Gastrocnemius medialis (tissue), 4 donors: ENCODE data around the gene APBA2. TPM values are rescaled to one million over a fixed set of nuclear protein-coding genes. Genes with fewer than 3 reads are reported as not detected.

Experiments used
- ATAC-seq, 2 donors: fragments of 150-250 bp; one replicate each; pipeline ENCODE4 v1.9.1; 2016
- DNase-seq, 2 donors: peaks; one replicate each; pipeline ENCODE4 v3.0.0-alpha.2; 2019
- H3K27ac ChIP-seq, 4 donors: fragments of 200-600 bp; sonication (generic); 1 replicate in 1 of 4; 2 replicates in 3 of 4; pipeline ENCODE4 v1.5.1; 2016 to 2018; ENCODE audit warnings: mild to moderate bottlenecking in 2 of 4, moderate library complexity in 1 of 4
- H3K27me3 ChIP-seq, 3 donors: fragments of 200-600 bp; sonication (generic) in 2 of 3; 1 replicate in 1 of 3; 2 replicates in 2 of 3; pipeline versions ENCODE4 v1.5.1 to v1.6.0; 2016 to 2019; ENCODE audit warnings: mild to moderate bottlenecking in 1 of 3, moderate library complexity in 1 of 3
- H3K36me3 ChIP-seq, 2 donors: fragments of 200-600 bp; sonication (generic) in 1 of 2; one replicate each; pipeline ENCODE4 v1.5.1; 2017 to 2018
- H3K4me1 ChIP-seq, 2 donors: fragments of 200-600 bp; sonication (generic) in 1 of 2; one replicate each; pipeline ENCODE4 v1.5.1; 2016 to 2017; ENCODE audit warnings: mild to moderate bottlenecking in 2 of 2
- H3K4me3 ChIP-seq, 4 donors: fragments of 200-600 bp; sonication (generic) in 3 of 4; 1 replicate in 1 of 4; 2 replicates in 3 of 4; pipeline ENCODE4 v1.5.1; 2016 to 2019; ENCODE audit warnings: mild to moderate bottlenecking in 2 of 4
- H3K9me3 ChIP-seq, 3 donors: fragments of 200-600 bp; sonication (generic) in 2 of 3; 1 replicate in 1 of 3; 2 replicates in 2 of 3; pipeline ENCODE4 v1.5.1; 2016 to 2019
- POLR2A ChIP-seq, 2 donors: fragments of 450-650 bp; IDR thresholded peaks; one replicate each; pipeline ENCODE4 v1.6.1; 2017; ENCODE audit warnings: antibody characterized with exemption in 2 of 2, mild to moderate bottlenecking in 2 of 2, moderate library complexity in 2 of 2
- in situ Hi-C, 4 donors: fragments of 200-750 bp; cut with MboI; loops; one replicate each; pipeline versions ENCODE4 v1.15.0 to v1.8.0; 2017; ENCODE audit warnings: low sequenced_read_pairs in 4 of 4
- intact Hi-C: fragments of 100-400 bp; cut with DNase I; formaldehyde crosslinking; loops from one replicate; pipeline ENCODE4 v1.15.1; 2023; ENCODE audit warnings: low total_unique reads
- total RNA-seq, 4 donors: library from RNA; depleted of rRNA; stranded (reverse); fragments of >200 nt; gene quantifications; one replicate each; pipeline versions ENCODE4 v1.1.0 to v1.2.3, GENCODE V29; 2016
- TF ChIP-seq, protein P1 (sequence below), 5 experiments: fragments of 450-650 bp in 3 of 5; fragments of 200-600 bp in 2 of 5; sonication (generic) in 2 of 5; IDR thresholded peaks in 4 of 5; conservative IDR thresholded peaks in 1 of 5; 1 replicate in 4 of 5; 2 replicates in 1 of 5; pipeline ENCODE4 v1.5.1; 2016 to 2019; ENCODE audit warnings: antibody characterized with exemption in 5 of 5, mild to moderate bottlenecking in 3 of 5, moderate library complexity in 3 of 5

Gene APBA2
- total RNA-seq, 4 donors from 2014 or later = 0.19 to 0.31 TPM; not detected in 2

DNA sequence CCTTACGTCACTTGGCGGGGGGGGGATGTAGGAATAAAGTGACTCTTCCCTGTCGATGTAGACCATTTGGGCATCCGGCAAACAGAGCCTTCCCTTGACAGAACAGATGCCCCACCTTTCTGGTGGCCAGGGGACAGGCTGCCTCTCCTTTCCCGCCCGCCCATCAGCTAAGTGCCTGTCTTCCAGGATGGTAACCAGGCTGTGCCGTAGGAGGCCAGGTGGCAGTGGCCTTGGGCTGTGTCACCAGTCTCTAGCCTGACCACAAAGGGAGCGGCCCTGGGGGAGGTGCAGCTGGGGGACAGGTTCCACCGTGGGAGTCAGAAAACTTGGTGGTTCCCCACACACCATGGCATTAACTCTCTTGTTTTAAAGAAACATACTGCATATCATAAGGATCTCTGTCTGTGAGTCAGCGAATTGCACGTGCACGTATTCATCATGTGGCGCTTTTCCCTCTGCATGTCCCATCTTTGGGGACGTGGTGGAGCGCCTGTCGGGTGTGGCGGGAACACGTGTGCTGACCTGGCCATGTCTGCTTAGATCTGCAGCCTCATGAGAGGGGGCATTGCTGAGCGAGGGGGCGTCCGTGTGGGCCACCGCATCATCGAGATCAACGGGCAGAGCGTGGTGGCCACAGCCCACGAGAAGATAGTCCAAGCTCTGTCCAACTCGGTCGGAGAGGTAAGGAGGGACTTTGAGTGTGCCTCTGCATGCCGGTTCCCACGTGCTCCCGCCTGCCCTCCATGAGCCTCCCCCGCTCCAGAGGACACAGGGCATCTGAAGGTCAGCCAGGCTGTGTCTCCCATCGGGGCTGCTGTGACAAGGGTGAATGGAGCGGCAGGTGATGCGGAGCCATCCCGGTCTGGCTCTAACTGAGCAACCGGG, 227.8 kb downstream of the APBA2 start:
- H3K4me3 ChIP-seq = no peak overlapping the region
- intact Hi-C loops (no loop called here), in situ Hi-C loops (no loop called here)
- no peaks in the 10 kb centered on the region for H3K36me3 ChIP-seq
- peaks cover 7 to 19% (median 16%) of the 10 kb centered on the region in 3 donors for H3K27me3 ChIP-seq
- H3K4me1 ChIP-seq = no peaks in the 10 kb centered on the region
- H3K9me3 ChIP-seq = no peaks in the 10 kb centered on the region
- no peak overlapping the region for H3K27ac ChIP-seq
- ATAC-seq (no peak), DNase-seq (no peak)
- TF ChIP-seq POLR2A (IDR thresholded peaks at IDR 0.05) = no peak
- TF ChIP-seq, protein P1, sequence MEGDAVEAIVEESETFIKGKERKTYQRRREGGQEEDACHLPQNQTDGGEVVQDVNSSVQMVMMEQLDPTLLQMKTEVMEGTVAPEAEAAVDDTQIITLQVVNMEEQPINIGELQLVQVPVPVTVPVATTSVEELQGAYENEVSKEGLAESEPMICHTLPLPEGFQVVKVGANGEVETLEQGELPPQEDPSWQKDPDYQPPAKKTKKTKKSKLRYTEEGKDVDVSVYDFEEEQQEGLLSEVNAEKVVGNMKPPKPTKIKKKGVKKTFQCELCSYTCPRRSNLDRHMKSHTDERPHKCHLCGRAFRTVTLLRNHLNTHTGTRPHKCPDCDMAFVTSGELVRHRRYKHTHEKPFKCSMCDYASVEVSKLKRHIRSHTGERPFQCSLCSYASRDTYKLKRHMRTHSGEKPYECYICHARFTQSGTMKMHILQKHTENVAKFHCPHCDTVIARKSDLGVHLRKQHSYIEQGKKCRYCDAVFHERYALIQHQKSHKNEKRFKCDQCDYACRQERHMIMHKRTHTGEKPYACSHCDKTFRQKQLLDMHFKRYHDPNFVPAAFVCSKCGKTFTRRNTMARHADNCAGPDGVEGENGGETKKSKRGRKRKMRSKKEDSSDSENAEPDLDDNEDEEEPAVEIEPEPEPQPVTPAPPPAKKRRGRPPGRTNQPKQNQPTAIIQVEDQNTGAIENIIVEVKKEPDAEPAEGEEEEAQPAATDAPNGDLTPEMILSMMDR (IDR thresholded peaks at IDR 0.05 in 4 of 5, conservative IDR thresholded peaks at IDR 0.05 in 1 of 5) = no peak

DNA sequence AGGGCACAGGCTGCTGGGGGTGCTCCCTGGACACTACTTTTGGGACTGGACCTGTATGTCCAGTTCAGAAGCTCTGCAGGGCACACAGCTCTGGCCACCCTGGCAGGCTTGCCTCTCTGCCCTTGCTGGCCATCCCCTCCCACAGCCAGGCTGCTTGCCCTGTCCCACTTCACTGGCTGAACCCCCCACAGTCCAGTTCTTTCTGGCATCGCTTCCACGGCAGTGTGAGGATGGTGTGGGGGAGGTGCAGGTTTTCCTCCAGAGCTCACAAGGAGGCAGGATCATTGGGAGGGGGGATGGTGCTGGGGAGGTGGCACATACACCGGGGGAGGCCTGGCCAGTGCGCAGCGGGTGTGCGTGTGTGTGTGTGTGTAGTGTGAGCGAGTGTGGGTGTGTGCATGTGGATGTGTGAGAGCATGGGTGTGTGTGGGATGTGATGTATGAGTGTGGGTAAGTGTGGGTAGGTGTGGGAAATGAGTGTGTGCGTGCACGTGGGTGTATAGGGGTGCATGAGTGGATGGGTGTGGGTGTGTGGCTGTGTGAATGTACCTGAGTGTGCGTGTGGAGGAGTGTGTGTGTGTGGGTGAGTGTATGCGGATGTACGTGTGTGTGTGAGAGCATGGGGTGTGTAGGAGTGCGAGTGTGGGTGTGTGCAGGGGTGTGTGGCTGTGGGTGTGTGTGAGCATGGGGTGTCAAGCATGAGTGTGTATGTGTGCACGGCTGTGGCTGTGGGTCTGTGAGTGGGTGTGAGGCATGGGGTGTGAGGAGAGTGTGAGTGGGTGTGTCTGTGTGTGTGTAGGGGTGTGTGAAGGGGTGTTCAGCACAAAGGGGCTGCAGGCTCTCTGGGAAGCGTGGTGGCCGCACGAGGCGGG, 228.7 kb downstream of the APBA2 start:
- ATAC-seq (no peak), DNase-seq (no peak)
- Histone ChIP-seq H3K27ac (no peak overlapping the region), H3K27me3 (peaks cover 7 to 19% (median 16%) of the 10 kb centered on the region in 3 donors), H3K4me1 (no peaks in the 10 kb centered on the region), H3K36me3 (no peaks in the 10 kb centered on the region), H3K9me3 (no peaks in the 10 kb centered on the region), H3K4me3 (no peak overlapping the region)
- in situ Hi-C loops = no loop called here
- TF ChIP-seq, protein P1 (IDR thresholded peaks at IDR 0.05 in 4 of 5, conservative IDR thresholded peaks at IDR 0.05 in 1 of 5) = no peak
- TF ChIP-seq POLR2A (IDR thresholded peaks at IDR 0.05) = no peak
- intact Hi-C loops = no loop called here

DNA sequence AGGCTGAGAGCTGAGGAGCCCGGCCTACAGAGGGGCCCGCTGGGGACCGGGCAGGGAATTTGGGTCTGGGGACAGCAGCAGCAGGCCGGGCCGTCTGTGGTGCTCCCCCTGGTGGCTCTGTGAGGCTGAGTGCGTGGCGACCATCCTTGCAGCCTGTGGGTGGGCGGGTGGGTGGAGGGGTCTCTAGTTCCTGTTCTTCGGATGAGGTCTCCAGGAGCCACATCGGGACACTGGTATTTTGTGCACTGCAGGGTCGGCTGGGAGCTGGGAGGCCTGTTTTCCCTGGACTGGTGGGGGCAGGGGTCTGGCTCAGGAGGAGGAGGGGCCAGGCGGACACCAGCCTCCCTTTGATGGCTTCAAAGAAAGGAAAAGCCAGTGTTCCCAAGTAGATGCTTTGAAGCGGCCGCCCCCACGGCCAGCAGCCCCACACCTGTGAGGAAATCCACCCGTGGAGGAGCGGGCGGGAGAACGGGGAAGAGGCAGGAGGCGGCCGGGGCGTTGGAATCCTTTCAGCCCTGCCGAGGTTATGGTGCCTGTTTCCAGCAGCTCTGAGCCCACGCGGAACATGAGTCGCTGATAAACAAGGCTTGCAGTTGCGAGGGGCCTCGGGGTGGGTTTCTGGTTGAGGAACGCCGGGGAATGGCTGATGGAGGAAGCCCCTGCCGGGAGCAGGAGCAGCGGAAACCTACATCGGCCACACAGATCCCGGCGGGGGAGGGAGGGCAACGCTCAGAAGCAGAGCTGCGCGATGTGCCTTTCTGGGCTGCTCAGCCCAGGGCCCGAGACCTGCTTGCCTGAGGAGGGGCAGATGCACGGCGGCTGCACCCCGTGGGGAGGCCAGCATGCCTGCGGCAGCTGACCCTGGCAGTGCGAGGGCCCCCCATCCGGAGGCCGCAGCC, 229.6 kb downstream of the APBA2 start:
- Histone ChIP-seq H3K27ac (no peak overlapping the region), H3K27me3 (peaks cover 7 to 19% (median 16%) of the 10 kb centered on the region in 3 donors), H3K4me3 (peak overlapping the region in 1 of 4 donors; percentile 10), H3K36me3 (no peaks in the 10 kb centered on the region), H3K4me1 (no peaks in the 10 kb centered on the region), H3K9me3 (no peaks in the 10 kb centered on the region)
- ATAC-seq (no peak), DNase-seq (no peak)
- TF ChIP-seq, protein P1 (IDR thresholded peaks at IDR 0.05 in 4 of 5, conservative IDR thresholded peaks at IDR 0.05 in 1 of 5) = no peak
- TF ChIP-seq POLR2A (IDR thresholded peaks at IDR 0.05) = no peak
- in situ Hi-C loops = no loop called here
- intact Hi-C loops = no loop called here

DNA sequence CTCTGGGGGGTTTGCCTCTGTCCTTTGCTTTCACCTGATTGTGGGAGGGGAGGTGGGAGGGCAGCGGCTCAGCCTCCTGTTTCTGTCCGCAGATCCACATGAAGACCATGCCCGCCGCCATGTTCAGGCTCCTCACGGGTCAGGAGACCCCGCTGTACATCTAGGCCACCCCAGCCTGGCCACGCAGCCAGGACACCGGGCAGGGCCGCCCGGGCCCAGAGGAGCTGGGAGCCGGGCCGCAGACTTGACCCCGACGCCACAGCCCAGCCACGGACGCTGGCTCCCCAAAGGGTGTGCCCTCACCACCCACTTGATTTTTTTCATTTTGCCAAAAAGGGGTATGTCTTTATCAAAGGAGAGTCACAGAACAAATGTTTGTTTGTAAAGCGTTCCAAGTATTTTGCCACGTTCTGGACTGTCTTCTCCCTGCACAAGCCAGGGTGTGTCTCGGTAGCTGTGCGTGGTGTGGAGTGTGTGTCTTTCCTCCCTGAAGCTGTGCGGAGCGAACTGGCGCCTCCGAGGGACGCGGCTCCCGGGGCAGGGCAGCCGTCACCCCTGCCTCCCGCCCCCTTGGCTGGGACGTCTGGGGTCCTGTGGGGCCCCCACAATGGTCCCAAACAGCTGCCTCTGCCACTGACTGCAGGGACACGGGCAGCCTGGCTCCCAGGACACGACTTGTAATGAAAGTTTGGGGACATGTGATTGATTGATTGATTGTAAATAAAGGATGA, 231.4 kb downstream of the APBA2 start:
- Histone ChIP-seq H3K27ac (no peak overlapping the region), H3K27me3 (peaks cover 7 to 19% (median 16%) of the 10 kb centered on the region in 3 donors), H3K4me3 (no peak overlapping the region), H3K36me3 (no peaks in the 10 kb centered on the region), H3K4me1 (no peaks in the 10 kb centered on the region), H3K9me3 (no peaks in the 10 kb centered on the region)
- ATAC-seq (no peak), DNase-seq (no peak)
- in situ Hi-C loops (no loop called here), intact Hi-C loops (no loop called here)
- TF ChIP-seq POLR2A (IDR thresholded peaks at IDR 0.05) = no peak
- TF ChIP-seq, protein P1 (IDR thresholded peaks at IDR 0.05 in 4 of 5, conservative IDR thresholded peaks at IDR 0.05 in 1 of 5) = no peak
